Thyroid gland (tissue), 4 donors: ENCODE measurements around the gene FOXP3.

Source experiments
- POLR2A ChIP-seq, 2 donors: fragments of 450-650 bp; IDR thresholded peaks; one replicate each; pipeline ENCODE4 v1.6.1; 2017; ENCODE audit warnings: antibody characterized with exemption in 2 of 2, mild to moderate bottlenecking in 2 of 2, moderate library complexity in 1 of 2
- TF ChIP-seq, protein P1 (sequence below), 6 experiments: fragments of 200-600 bp in 3 of 6; fragments of 450-650 bp in 3 of 6; sonication (generic) in 3 of 6; IDR thresholded peaks; one replicate each; pipeline ENCODE4 v1.5.1; 2016 to 2019; ENCODE audit warnings: antibody characterized with exemption in 6 of 6, mild to moderate bottlenecking in 2 of 6, inconsistent platforms in 1 of 6, moderate library complexity in 1 of 6

DNA sequence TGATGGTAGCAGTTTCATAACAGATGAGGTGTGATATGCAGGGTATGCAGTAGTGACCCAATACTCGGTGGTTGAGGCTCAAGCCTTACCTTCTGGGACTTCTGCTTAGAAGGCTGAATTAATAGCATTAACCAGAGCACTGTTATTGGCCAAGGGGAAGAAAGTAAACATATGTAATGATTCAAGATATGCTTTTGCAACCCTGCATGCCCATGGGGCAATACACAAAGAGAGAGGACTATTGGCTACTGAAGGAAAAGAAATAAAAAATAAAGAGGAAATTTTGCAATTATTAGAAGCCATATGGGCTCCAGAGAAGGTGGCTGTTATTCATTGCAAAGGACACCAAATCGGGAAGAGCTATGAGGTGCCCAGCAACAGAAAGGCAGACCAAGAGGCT is 47.7 kb upstream of the FOXP3 start:
- TF ChIP-seq, protein P1, sequence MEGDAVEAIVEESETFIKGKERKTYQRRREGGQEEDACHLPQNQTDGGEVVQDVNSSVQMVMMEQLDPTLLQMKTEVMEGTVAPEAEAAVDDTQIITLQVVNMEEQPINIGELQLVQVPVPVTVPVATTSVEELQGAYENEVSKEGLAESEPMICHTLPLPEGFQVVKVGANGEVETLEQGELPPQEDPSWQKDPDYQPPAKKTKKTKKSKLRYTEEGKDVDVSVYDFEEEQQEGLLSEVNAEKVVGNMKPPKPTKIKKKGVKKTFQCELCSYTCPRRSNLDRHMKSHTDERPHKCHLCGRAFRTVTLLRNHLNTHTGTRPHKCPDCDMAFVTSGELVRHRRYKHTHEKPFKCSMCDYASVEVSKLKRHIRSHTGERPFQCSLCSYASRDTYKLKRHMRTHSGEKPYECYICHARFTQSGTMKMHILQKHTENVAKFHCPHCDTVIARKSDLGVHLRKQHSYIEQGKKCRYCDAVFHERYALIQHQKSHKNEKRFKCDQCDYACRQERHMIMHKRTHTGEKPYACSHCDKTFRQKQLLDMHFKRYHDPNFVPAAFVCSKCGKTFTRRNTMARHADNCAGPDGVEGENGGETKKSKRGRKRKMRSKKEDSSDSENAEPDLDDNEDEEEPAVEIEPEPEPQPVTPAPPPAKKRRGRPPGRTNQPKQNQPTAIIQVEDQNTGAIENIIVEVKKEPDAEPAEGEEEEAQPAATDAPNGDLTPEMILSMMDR (IDR thresholded peaks at IDR 0.05) = no peak
- no peak for TF ChIP-seq POLR2A (IDR thresholded peaks at IDR 0.05)
